Stomach (tissue), 4 donors: ENCODE measurements around the gene KCNJ18.
"Not testable (repeated sequence)": the region's sequence is repeated elsewhere in the genome, so short reads cannot be mapped to it uniquely, and the experiment has no call there.

ENCODE experiments used
- EP300 ChIP-seq: sonication (generic); formaldehyde crosslinking; IDR thresholded peaks from one replicate; pipeline ENCODE4 v1.6.1; 2017; ENCODE audit warnings: antibody characterized with exemption
- POLR2A ChIP-seq, 4 donors: fragments of 450-650 bp; IDR thresholded peaks; one replicate each; pipeline ENCODE4 v1.6.1; 2016; ENCODE audit warnings: antibody characterized with exemption in 4 of 4, control low read depth in 2 of 4, mild to moderate bottlenecking in 1 of 4, moderate library complexity in 1 of 4
- POLR2AphosphoS5 ChIP-seq, 3 donors: sonication (generic); formaldehyde crosslinking; IDR thresholded peaks; one replicate each; pipeline ENCODE4 v1.6.1; 2016; ENCODE audit warnings: antibody characterized with exemption in 3 of 3
- TF ChIP-seq, protein P1 (sequence below), 7 experiments: fragments of 450-650 bp in 4 of 7; fragments of 200-600 bp in 3 of 7; sonication (generic) in 3 of 7; IDR thresholded peaks; one replicate each; pipeline ENCODE4 v1.5.1; 2016 to 2019; ENCODE audit warnings: antibody characterized with exemption in 7 of 7, control low read depth in 2 of 7, mild to moderate bottlenecking in 1 of 7

DNA sequence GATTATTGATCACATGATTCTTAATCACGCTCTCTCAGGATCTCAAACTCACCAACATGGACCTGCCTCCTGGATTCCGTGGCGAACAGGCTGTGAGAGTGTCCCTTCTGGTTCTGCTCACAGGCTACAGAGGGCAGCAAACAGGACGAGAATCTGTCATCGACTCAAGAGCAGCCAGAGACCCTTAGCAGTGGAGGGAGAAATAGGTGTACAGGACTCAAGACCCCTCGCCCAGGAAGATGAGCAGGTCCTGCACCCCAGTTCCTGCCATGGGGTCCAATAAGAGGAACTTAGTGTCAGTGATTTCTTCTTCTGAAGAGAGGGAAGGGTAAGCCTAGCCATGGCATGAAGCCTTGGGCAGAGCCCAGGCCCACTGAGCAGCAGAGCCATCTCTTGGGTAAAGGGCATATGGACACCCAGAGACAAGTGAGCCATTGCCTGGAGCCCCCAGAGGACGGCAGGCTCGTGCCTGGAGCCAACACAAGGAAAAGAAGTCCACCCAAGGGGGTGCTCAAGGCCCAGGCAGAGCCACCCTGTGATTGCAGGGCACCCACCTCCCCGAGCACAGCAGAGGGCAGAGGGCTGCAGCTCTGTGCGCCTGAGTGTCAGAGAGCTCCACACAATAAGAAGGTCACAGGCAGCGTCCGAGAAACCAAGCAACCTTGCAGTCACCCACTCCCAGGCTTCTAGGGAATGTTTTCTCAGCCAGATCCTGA is 27.3 kb downstream of the KCNJ18 start:
- TF ChIP-seq, protein P1, sequence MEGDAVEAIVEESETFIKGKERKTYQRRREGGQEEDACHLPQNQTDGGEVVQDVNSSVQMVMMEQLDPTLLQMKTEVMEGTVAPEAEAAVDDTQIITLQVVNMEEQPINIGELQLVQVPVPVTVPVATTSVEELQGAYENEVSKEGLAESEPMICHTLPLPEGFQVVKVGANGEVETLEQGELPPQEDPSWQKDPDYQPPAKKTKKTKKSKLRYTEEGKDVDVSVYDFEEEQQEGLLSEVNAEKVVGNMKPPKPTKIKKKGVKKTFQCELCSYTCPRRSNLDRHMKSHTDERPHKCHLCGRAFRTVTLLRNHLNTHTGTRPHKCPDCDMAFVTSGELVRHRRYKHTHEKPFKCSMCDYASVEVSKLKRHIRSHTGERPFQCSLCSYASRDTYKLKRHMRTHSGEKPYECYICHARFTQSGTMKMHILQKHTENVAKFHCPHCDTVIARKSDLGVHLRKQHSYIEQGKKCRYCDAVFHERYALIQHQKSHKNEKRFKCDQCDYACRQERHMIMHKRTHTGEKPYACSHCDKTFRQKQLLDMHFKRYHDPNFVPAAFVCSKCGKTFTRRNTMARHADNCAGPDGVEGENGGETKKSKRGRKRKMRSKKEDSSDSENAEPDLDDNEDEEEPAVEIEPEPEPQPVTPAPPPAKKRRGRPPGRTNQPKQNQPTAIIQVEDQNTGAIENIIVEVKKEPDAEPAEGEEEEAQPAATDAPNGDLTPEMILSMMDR (IDR thresholded peaks at IDR 0.05) = not testable (repeated sequence)
- not testable (repeated sequence) for TF ChIP-seq POLR2A (IDR thresholded peaks at IDR 0.05); EP300; POLR2AphosphoS5 (IDR thresholded peaks at IDR 0.05)
